Neural crest cell (in vitro differentiated cells): ENCODE results near the gene DDX42. TPM values are rescaled to one million over a fixed set of nuclear protein-coding genes. Genes with fewer than 3 reads are reported as not detected.

Experiments used
- DNase-seq: peaks from one replicate; pipeline ENCODE4 v3.0.0; 2021; ENCODE audit warnings: low read depth, mixed read lengths, low spot score
- H3K27ac Mint-ChIP-seq: one replicate; pipeline ENCODE4 v1.8.0; 2021; ENCODE audit warnings: mild to moderate bottlenecking, mixed read lengths; ENCODE audit not compliant: unreplicated experiment
- H3K27me3 Mint-ChIP-seq: 2 replicates; pipeline ENCODE4 v1.8.0; 2021; ENCODE audit warnings: low read depth, mild to moderate bottlenecking, mixed read lengths
- H3K36me3 Mint-ChIP-seq: 2 replicates; pipeline ENCODE4 v1.8.0; 2021; ENCODE audit warnings: low read depth, mild to moderate bottlenecking, mixed read lengths
- H3K4me1 Mint-ChIP-seq: 2 replicates; pipeline ENCODE4 v1.8.0; 2021; ENCODE audit warnings: mixed read lengths
- H3K4me3 Mint-ChIP-seq: one replicate; pipeline ENCODE4 v1.8.0; 2021; ENCODE audit warnings: mild to moderate bottlenecking, mixed read lengths
- H3K9me3 Mint-ChIP-seq: 2 replicates; pipeline ENCODE4 v1.8.0; 2021; ENCODE audit warnings: mixed read lengths
- CTCF ChIP-seq: fragments of 200-600 bp; sonication (generic); conservative IDR thresholded peaks from 2 replicates; pipeline ENCODE4 v1.5.0; 2021; ENCODE audit warnings: antibody characterized with exemption, mild to moderate bottlenecking
- total RNA-seq: library from RNA; stranded (reverse); gene quantifications from 2 replicates; pipeline ENCODE4 v1.2.1, GENCODE V29; 2021

The DDX42 gene
- total RNA-seq, 1 donor from 2014 or later: 160 TPM

GRCh38 chr17:63780928-63781327, 7.0 kb downstream of the DDX42 start:
- no peak for DNase-seq
- no peaks in the 10 kb centered on the region for H3K27me3 Mint-ChIP-seq
- H3K4me3 Mint-ChIP-seq: no peak overlapping the region
- no peaks in the 10 kb centered on the region for H3K9me3 Mint-ChIP-seq
- no peak for TF ChIP-seq CTCF
- H3K36me3 Mint-ChIP-seq: peaks cover 7% of the 10 kb centered on the region
- peaks cover 35% of the 10 kb centered on the region for H3K4me1 Mint-ChIP-seq
- no peak overlapping the region for H3K27ac Mint-ChIP-seq

GRCh38 chr17:63783522-63783921, 9.6 kb downstream of the DDX42 start:
- no peaks in the 10 kb centered on the region for H3K27me3 Mint-ChIP-seq
- peaks cover 22% of the 10 kb centered on the region for H3K4me1 Mint-ChIP-seq
- H3K36me3 Mint-ChIP-seq: peaks cover 10% of the 10 kb centered on the region
- H3K4me3 Mint-ChIP-seq: no peak overlapping the region
- no peak overlapping the region for H3K27ac Mint-ChIP-seq
- H3K9me3 Mint-ChIP-seq: no peaks in the 10 kb centered on the region
- no peak for DNase-seq
- no peak for TF ChIP-seq CTCF

- H3K9me3 Mint-ChIP-seq: no peaks in the 10 kb centered on the region
- H3K4me1 Mint-ChIP-seq: peaks cover 13% of the 10 kb centered on the region
- H3K36me3 Mint-ChIP-seq: peaks cover 3% of the 10 kb centered on the region
Measured at GRCh38 chr17:63785556-63785955, 11.6 kb downstream of the DDX42 start.

GRCh38 chr17:63786117-63786516, 12.1 kb downstream of the DDX42 start:
- no peaks in the 10 kb centered on the region for H3K27me3 Mint-ChIP-seq
- H3K4me3 Mint-ChIP-seq: no peak overlapping the region
- TF ChIP-seq CTCF: no peak
- no peak overlapping the region for H3K27ac Mint-ChIP-seq
- no peak for DNase-seq
- peaks cover 9% of the 10 kb centered on the region for H3K4me1 Mint-ChIP-seq
- H3K9me3 Mint-ChIP-seq: no peaks in the 10 kb centered on the region
- H3K36me3 Mint-ChIP-seq: peaks cover 3% of the 10 kb centered on the region

More at GRCh38 chr17:63785556-63785955, 11.6 kb downstream of the DDX42 start:
- no peak overlapping the region for H3K4me3 Mint-ChIP-seq
- no peaks in the 10 kb centered on the region for H3K27me3 Mint-ChIP-seq
- no peak overlapping the region for H3K27ac Mint-ChIP-seq
- no peak for TF ChIP-seq CTCF
- no peak for DNase-seq

GRCh38 chr17:63786971-63787711, 13.2 kb downstream of the DDX42 start:
- Mint-ChIP-seq H3K27ac (no peak overlapping the region), H3K4me3 (no peak overlapping the region), H3K9me3 (no peaks in the 10 kb centered on the region), H3K4me1 (peaks cover 9% of the 10 kb centered on the region), H3K36me3 (peaks cover 3% of the 10 kb centered on the region), H3K27me3 (no peaks in the 10 kb centered on the region)
- DNase-seq: no peak
- TF ChIP-seq CTCF: no peak
